B cell (primary cell): Measurements from ENCODE around the gene ITPK1.

Experiments used
- EZH2 ChIP-seq: IDR thresholded peaks from 2 replicates; pipeline ENCODE4 v1.6.1; 2012; ENCODE audit warnings: borderline replicate concordance, low read depth, mild to moderate bottlenecking, moderate library complexity, low read length; ENCODE audit not compliant: insufficient read depth, poor library complexity, severe bottlenecking
- TF ChIP-seq, protein P1 (sequence below): fragments of 200-600 bp; IDR thresholded peaks from one replicate; pipeline ENCODE4 v1.8.0; 2022; ENCODE audit warnings: antibody characterized with exemption, mild to moderate bottlenecking

DNA sequence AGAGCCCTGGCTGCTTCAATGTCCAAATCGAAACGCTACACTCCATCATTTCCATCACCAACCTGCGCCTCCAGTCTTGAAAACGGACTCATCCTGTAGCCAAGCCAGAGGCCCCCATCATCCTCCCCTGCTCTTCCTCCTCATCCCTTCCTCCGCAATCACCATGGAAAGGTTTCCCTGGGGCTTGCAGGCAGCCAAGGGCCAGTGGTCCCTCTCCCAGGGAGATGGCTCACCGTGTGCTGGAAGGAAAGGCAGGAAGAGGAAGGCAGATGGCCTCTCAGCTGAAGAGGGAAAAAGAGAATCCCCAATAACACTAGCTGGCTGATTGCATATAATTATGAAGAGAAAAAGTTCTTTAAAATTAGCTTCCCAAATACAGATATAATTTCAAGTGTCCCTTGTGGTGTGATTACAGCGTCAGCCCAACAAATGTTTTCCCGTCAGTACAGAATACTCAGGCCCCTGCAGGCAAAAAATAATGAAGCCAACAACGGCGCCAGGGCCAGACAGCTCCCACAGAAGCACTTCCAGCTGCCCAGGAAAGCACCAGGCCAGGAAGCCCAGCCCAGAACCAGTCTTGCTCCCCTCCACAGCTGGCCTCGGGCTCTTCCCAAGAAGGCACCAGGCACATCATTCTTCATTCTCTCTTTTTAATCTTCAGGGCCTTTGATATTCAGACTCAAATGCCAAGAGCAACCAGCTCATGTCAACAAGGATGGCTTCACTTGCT, 24.7 kb downstream of the ITPK1 start:
- TF ChIP-seq, protein P1, sequence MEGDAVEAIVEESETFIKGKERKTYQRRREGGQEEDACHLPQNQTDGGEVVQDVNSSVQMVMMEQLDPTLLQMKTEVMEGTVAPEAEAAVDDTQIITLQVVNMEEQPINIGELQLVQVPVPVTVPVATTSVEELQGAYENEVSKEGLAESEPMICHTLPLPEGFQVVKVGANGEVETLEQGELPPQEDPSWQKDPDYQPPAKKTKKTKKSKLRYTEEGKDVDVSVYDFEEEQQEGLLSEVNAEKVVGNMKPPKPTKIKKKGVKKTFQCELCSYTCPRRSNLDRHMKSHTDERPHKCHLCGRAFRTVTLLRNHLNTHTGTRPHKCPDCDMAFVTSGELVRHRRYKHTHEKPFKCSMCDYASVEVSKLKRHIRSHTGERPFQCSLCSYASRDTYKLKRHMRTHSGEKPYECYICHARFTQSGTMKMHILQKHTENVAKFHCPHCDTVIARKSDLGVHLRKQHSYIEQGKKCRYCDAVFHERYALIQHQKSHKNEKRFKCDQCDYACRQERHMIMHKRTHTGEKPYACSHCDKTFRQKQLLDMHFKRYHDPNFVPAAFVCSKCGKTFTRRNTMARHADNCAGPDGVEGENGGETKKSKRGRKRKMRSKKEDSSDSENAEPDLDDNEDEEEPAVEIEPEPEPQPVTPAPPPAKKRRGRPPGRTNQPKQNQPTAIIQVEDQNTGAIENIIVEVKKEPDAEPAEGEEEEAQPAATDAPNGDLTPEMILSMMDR, result no peak
- no peak for TF ChIP-seq EZH2
